Stimulated activated CD8-positive, alpha-beta memory T cell treated with anti-CD3 and anti-CD28 coated beads, Interleukin-4, amount 100 ng/mL, for 24 hours (primary cell): ENCODE measurements around the gene DLEC1.
"Not testable (repeated sequence)": the region's sequence is repeated elsewhere in the genome, so short reads cannot be mapped to it uniquely, and the experiment has no call there.

Experiments
- DNase-seq: peaks from one replicate; pipeline ENCODE4 v3.0.0-alpha.2; 2020; ENCODE audit warnings: low read depth

Gene DLEC1

GRCh38 chr3:38038447-38038911, 529 bp upstream of the DLEC1 start:
- DNase-seq = no peak

GRCh38 chr3:38039899-38040261, 872 bp downstream of the DLEC1 start:
- DNase-seq = no peak

- no peak for DNase-seq
Measured at GRCh38 chr3:38040401-38040800, 1.4 kb downstream of the DLEC1 start.

GRCh38 chr3:38043486-38043885, 4.5 kb downstream of the DLEC1 start:
- DNase-seq = no peak

GRCh38 chr3:38046027-38046426, 7.0 kb downstream of the DLEC1 start:
- no peak for DNase-seq

- no peak for DNase-seq
Measured at GRCh38 chr3:38046821-38047220, 7.8 kb downstream of the DLEC1 start.

DNA sequence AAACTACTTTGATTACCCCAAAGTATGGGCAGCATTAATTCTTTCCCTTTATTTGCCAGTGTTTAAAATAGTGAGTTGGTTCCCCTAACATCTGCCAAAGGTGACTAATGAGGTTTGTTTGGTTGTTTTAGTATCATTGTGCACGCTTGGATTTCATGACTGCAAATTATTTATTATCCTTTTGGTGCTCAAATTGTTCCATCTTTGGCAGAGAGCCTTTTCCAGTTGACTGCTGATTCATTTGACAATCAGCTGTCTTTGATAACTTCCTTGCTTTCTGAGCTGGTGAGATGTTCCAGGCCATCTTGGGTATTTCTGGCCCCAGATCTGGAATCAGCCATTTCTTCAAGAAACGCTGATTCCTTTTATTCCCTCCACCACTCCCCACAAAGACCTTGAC, 8.9 kb downstream of the DLEC1 start:
- no peak for DNase-seq

- no peak for DNase-seq
Measured at GRCh38 chr3:38049358-38050126, 10.5 kb downstream of the DLEC1 start.

GRCh38 chr3:38051131-38051530, 12.1 kb downstream of the DLEC1 start:
- DNase-seq = no peak

DNA sequence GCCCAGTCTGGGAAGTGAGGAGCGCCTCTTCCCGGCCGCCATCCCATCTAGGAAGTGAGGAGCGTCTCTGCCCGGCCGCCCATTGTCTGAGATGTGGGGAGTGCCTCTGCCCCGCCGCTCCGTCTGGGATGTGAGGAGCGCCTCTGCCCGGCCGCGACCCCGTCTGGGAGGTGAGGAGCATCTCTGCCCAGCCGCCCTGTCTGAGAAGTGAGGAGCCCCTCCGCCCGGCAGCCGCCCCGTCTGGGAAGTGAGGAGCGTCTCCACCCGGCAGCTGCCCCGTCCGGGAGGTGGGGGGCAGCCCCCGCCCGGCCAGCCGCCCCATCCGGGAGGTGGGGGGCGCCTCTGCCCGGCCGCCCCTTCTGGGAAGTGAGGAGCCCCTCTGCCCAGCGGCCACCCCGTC, 14.3 kb downstream of the DLEC1 start:
- not testable (repeated sequence) for DNase-seq

GRCh38 chr3:38053813-38054498, 14.9 kb downstream of the DLEC1 start:
- not testable (repeated sequence) for DNase-seq

GRCh38 chr3:38054499-38055001, 15.5 kb downstream of the DLEC1 start:
- no peak for DNase-seq

DNA sequence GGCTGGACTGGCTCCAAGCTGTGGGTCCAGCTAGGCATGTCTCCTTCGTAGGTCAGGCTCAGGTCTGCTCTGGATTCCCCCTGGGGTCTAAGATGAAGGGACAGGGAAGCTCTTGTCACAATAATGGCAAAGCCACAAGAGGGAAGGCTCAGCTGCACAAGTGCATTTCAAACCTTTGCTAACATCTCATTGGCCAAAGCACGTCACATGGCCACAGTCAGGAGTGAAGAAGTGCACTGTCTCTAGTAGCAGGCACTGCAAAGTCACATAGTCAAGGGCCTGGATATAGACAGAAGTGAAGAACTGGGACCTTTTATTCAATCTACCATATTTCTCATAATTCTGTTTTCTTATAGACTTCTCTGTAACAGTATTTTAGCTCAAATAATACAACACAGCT, 20.1 kb downstream of the DLEC1 start:
- no peak for DNase-seq

- DNase-seq = no peak
Measured at GRCh38 chr3:38059591-38059990, 20.6 kb downstream of the DLEC1 start.

- no peak for DNase-seq
Measured at GRCh38 chr3:38062809-38063208, 23.8 kb downstream of the DLEC1 start.

DNA sequence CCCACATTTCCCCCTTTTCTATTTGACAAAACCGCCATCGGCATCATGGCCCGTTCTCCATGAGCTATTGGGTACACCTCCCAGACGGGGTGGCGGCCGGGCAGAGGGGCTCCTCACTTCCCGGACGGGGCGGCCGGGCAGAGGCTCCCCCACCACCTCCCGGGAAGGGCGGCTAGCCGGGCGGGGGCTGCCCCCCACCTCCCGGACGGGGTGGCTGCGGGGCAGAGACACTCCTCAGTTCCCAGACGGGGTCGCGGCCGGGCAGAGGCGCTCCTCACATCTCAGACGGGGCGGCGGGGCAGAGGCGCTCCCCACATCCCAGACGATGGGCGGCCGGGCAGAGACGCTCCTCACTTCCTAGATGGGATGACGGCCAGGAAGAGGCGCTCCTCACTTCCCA, 25.4 kb downstream of the DLEC1 start:
- DNase-seq = not testable (repeated sequence)

DNA sequence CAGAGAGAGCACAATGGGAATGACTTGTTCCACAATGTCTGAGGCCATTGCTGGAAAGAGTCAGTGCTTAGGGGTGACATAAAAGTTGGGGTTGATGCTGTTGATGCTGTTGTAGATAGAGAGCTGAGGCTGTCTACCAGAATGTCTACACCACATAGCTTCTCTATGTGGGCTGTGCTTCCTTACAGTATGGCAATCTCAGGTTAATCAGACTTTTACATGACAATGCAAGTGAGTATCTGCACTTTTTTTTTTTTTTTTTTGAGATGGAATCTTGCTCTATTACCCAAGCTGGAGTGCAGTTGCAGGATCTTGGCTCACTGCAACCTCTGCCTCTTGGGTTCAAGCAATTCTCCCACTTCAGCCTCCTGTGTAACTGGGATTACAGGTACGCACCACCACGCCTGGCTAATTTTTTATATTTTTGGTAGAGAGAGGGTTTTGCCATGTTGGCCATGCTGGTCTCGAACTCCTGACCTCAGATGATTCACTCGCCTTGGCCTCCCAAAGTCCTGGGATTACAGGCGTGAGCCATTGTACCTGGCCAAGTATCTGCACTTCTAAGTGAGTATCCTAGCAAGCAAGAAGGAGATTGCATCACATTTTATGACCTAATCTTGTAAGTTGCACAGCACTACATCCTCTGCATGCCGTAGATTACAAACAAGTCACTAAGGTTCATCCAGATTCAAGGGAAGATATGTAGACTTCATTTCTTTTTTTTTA, 28.7 kb downstream of the DLEC1 start:
- no peak for DNase-seq

GRCh38 chr3:38070013-38070412, 31.0 kb downstream of the DLEC1 start:
- no peak for DNase-seq

GRCh38 chr3:38077073-38077472, 38.1 kb downstream of the DLEC1 start:
- DNase-seq = not testable (repeated sequence)

DNA sequence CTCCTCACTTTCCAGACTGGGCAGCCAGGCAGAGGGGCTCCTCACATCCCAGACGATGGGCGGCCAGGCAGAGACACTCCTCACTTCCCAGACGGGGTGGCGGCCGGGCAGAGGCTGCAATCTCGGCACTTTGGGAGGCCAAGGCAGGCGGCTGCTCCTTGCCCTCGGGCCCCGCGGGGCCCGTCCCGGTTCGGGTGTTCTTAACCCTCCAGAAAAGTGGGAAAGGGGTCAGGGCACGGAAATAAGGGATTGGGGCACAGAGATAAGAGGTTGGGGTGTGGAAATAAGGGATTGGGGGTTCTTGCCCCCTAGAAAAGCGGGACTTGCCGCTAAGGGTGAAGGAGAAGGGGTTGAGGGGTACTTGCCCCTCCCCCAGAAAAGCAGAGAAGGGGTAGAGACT, 43.3 kb downstream of the DLEC1 start:
- not testable (repeated sequence) for DNase-seq

- not testable (repeated sequence) for DNase-seq
Measured at GRCh38 chr3:38083254-38083653, 44.2 kb downstream of the DLEC1 start.

DNA sequence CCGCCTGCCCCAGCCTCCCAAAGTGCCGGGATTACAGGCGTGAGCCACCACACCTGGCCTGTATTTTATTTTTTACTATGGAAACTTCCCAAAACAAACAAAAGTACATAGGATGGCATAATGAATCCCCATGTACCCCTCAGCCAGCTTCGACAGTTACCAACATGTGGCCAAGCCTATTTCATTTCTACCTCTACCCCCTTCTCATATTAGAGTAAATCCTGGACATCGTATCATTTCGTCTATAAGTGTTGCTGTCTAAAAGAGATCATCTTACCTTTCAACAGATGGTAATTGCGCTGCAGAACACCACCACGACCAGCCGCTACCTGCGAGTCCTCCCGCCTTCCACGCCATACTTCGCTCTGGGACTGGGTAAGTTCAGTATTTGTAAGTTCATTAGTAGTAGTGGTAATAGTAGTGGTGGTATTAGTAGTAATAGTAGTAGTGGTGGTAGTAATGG, 44.9 kb downstream of the DLEC1 start:
- no peak for DNase-seq
